ENCODE results near the gene THOC6.

Gene THOC6

GRCh38 chr16:2992383-2993081, 31.3 kb upstream of the THOC6 start:
- CTCF ChIA-PET, result interaction anchor here (0.9 to 1.6 kb wide), 5 partner anchors 11 to 39 kb away, joined by 3 to 5 read pairs (median 3); no protein-coding TSS in a partner anchor
- Histone ChIP-seq H3K4me1 (ENCODE audit: control insufficient read depth, insufficient read depth, low read length) (no peaks in the 10 kb centered on the region; the same call in 1 of the 2 replicates), H3K27ac (ENCODE audit: extremely low read depth, low read depth, low read length) (no peak overlapping the region), H3K9me3 (ENCODE audit: control insufficient read depth, insufficient read depth, low read depth, low read length) (no peaks in the 10 kb centered on the region), H3K36me3 (ENCODE audit: control insufficient read depth in 2 of 2, insufficient read depth in 1 of 2, low read length in 2 of 2) (no peaks in the 10 kb centered on the region), H3K4me3 (ENCODE audit: low read depth, low read length) (no peak overlapping the region)
- POLR2A ChIA-PET, result no interaction called here
- no peak for TF ChIP-seq ZNF529 (tag by site-specific recombination; IDR thresholded peaks at IDR 0.05; ENCODE audit: insufficient replicate concordance)
- no peak for TF ChIP-seq ZNF132 (tag by site-specific recombination; IDR thresholded peaks at IDR 0.05; ENCODE audit: borderline replicate concordance)
- TF ChIP-seq ZNF302 (tag by site-specific recombination; IDR thresholded peaks at IDR 0.05; ENCODE audit: low read depth), result no peak
- no peak for TF ChIP-seq ZNF335 (tag by site-specific recombination; conservative IDR thresholded peaks at IDR 0.05)
- TF ChIP-seq ZNF114 (tag by site-specific recombination; IDR thresholded peaks at IDR 0.05), result no peak
- no peak for TF ChIP-seq ZNF777 (tag by site-specific recombination; IDR thresholded peaks at IDR 0.05; ENCODE audit: borderline replicate concordance)
- no peak for TF ChIP-seq ZBTB48 (tag by site-specific recombination; IDR thresholded peaks at IDR 0.05)
- no peak for TF ChIP-seq ZNF169 (tag by site-specific recombination; IDR thresholded peaks at IDR 0.05)
- TF ChIP-seq ZNF133 (tag by site-specific recombination; IDR thresholded peaks at IDR 0.05), result no peak
- TF ChIP-seq KLF17 (tag by site-specific recombination; IDR thresholded peaks at IDR 0.05), result no peak
- no peak for TF ChIP-seq ZNF501 (tag by site-specific recombination; IDR thresholded peaks at IDR 0.05)
- TF ChIP-seq ZBTB21 (tag by site-specific recombination; IDR thresholded peaks at IDR 0.05), result no peak

GRCh38 chr16:2996298-2996697, 27.5 kb upstream of the THOC6 start:
- POLR2A ChIA-PET, result no interaction called here

GRCh38 chr16:2999929-3000328, 23.9 kb upstream of the THOC6 start:
- no peaks in the 10 kb centered on the region for H3K4me1 ChIP-seq (ENCODE audit: control insufficient read depth, insufficient read depth, low read length)
- no peaks in the 10 kb centered on the region for H3K9me3 ChIP-seq (ENCODE audit: control insufficient read depth, insufficient read depth, low read depth, low read length)
- no peaks in the 10 kb centered on the region for H3K36me3 ChIP-seq (ENCODE audit: control insufficient read depth in 2 of 2, insufficient read depth in 1 of 2, low read length in 2 of 2)
- TF ChIP-seq PRDM10 (tag by site-specific recombination; IDR thresholded peaks at IDR 0.05) (peak; percentile 97), SP2 (tag by site-specific recombination; IDR thresholded peaks at IDR 0.05) (peak; percentile 29; the same call in 1 of the 2 replicates), ZNF37A (tag by site-specific recombination; IDR thresholded peaks at IDR 0.05) (no peak)
- no peak overlapping the region for H3K27ac ChIP-seq (ENCODE audit: extremely low read depth, low read depth, low read length)
- no peak overlapping the region for H3K4me3 ChIP-seq (ENCODE audit: low read depth, low read length)
- ChIA-PET CTCF (interaction anchor here (9.6 kb wide), 1 partner anchor 31 kb away, joined by 149 read pairs; no protein-coding TSS in a partner anchor), POLR2A (interaction anchor here (0.6 to 12.4 kb wide), 2 partner anchors 24 to 133 kb away, joined by 3 to 247 read pairs; partner anchors contain the start of genes CLDN6, HCFC1R1, THOC6 and TNFRSF12A)

More at GRCh38 chr16:2996298-2996697, 27.5 kb upstream of the THOC6 start:
- Histone ChIP-seq H3K9me3 (ENCODE audit: control insufficient read depth, insufficient read depth, low read depth, low read length) (no peaks in the 10 kb centered on the region), H3K4me1 (ENCODE audit: control insufficient read depth, insufficient read depth, low read length) (no peaks in the 10 kb centered on the region), H3K4me3 (ENCODE audit: low read depth, low read length) (no peak overlapping the region), H3K36me3 (ENCODE audit: control insufficient read depth in 2 of 2, insufficient read depth in 1 of 2, low read length in 2 of 2) (no peaks in the 10 kb centered on the region), H3K27ac (ENCODE audit: extremely low read depth, low read depth, low read length) (no peak overlapping the region)
- CTCF ChIA-PET, result interaction anchor here (0.6 to 1.4 kb wide), 2 partner anchors 25 to 32 kb away, joined by 3 to 6 read pairs; no protein-coding TSS in a partner anchor
- TF ChIP-seq ZNF529 (tag by site-specific recombination; IDR thresholded peaks at IDR 0.05; ENCODE audit: insufficient replicate concordance), result no peak
- no peak for TF ChIP-seq ZNF473 (tag by site-specific recombination; IDR thresholded peaks at IDR 0.05)
- TF ChIP-seq ZNF324 (tag by site-specific recombination; IDR thresholded peaks at IDR 0.05), result no peak
- peak; percentile 30; the same call in 1 of the 2 replicates for TF ChIP-seq ZNF394 (tag by site-specific recombination; IDR thresholded peaks at IDR 0.05; ENCODE audit: borderline replicate concordance)
- no peak for TF ChIP-seq ZNF426 (tag by site-specific recombination; IDR thresholded peaks at IDR 0.05)

Measured in HEK293 (cell line).